Activated CD8-positive, alpha-beta memory T cell treated with anti-CD3 and anti-CD28 coated beads, Interleukin-2, amount 10 ng/mL, durations not matched to agents 7 days and 5 days (primary cell): ENCODE results near the gene GPC3. TPM values are rescaled to one million over a fixed set of nuclear protein-coding genes. Genes with fewer than 3 reads are reported as not detected.

Source experiments
- ATAC-seq: fragments of 150-1000 bp; cut with Tn5 transposase; one replicate; pipeline ENCODE4 v1.10.0; 2021; ENCODE audit warnings: moderate library complexity
- CTCF ChIA-PET: fragments of 350-600 bp; sonication (Branson Sonifier 250); formaldehyde crosslinking; loops from one replicate; lab custom pipeline; 2021; ENCODE audit warnings: antibody characterized with exemption; lab: Charles Lee
- DNase-seq: peaks from one replicate; pipeline ENCODE4 v3.0.0-alpha.2; 2020
- H3K27ac Mint-ChIP-seq: one replicate; pipeline ENCODE4 v1.8.0; 2021; ENCODE audit warnings: mild to moderate bottlenecking, mixed read lengths
- H3K27me3 Mint-ChIP-seq: one replicate; pipeline ENCODE4 v1.8.0; 2021; ENCODE audit warnings: mixed read lengths
- H3K36me3 Mint-ChIP-seq: one replicate; pipeline ENCODE4 v1.8.0; 2021; ENCODE audit warnings: mild to moderate bottlenecking, mixed read lengths
- H3K4me1 Mint-ChIP-seq: one replicate; pipeline ENCODE4 v1.8.0; 2021; ENCODE audit warnings: mixed read lengths
- H3K4me3 Mint-ChIP-seq: one replicate; pipeline ENCODE4 v1.8.0; 2021; ENCODE audit warnings: mild to moderate bottlenecking, moderate library complexity, mixed read lengths
- H3K9me3 Mint-ChIP-seq: one replicate; pipeline ENCODE4 v1.8.0; 2022; ENCODE audit warnings: low read depth, mixed read lengths
- total RNA-seq, 2 experiments: library from RNA; stranded (reverse); gene quantifications; one replicate each; pipeline ENCODE4 v1.2.3, GENCODE V29; 2021

GPC3 gene
- total RNA-seq, 2 experiments from 2014 or later = not detected

DNA sequence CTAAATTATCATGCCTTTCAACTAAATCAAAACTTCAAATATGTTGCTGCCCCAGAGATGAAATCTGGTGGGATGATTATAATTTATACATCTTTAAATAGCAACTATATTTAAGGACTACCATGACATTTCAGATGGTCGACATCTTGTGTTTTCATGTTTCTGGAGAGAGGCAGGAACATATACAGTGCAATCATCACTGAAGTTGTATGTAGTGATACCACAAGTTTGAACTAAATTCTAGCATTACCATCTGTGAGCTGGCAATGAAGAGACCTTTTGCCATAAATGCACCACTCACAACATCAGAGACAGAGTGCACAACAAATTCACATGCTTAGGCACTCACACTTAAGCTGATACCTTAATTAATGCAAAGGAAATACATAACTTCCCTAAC is 373.7 kb downstream of the GPC3 start:
- Mint-ChIP-seq H3K4me3 (no peak overlapping the region), H3K36me3 (no peaks in the 10 kb centered on the region), H3K4me1 (no peaks in the 10 kb centered on the region), H3K27ac (no peak overlapping the region), H3K9me3 (no peaks in the 10 kb centered on the region), H3K27me3 (no peaks in the 10 kb centered on the region)
- no peak for ATAC-seq
- CTCF ChIA-PET = no interaction called here
- no peak for DNase-seq

DNA sequence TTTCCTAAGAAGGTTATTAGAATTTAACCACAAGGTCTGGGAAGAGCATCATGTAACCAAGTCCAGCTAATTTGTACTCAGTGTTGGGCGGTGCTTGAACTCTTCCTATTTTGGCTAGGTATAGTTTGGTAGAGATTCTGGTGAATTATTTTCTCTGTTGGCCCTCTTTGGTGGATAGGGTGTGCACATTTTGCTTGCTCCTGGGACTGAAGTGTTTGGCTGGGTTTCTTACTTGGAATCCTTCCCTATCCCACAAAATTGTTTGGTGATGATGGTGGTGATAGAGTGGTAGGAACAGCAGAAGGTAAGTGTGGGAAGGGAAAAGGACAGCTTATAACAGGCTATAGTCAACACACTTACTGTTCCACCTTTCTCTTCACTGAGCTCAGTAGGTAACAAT is 375.3 kb downstream of the GPC3 start:
- Mint-ChIP-seq H3K36me3 (no peaks in the 10 kb centered on the region), H3K9me3 (no peaks in the 10 kb centered on the region), H3K27ac (no peak overlapping the region), H3K4me1 (no peaks in the 10 kb centered on the region), H3K27me3 (no peaks in the 10 kb centered on the region), H3K4me3 (no peak overlapping the region)
- CTCF ChIA-PET = no interaction called here
- ATAC-seq = no peak
- DNase-seq = no peak

DNA sequence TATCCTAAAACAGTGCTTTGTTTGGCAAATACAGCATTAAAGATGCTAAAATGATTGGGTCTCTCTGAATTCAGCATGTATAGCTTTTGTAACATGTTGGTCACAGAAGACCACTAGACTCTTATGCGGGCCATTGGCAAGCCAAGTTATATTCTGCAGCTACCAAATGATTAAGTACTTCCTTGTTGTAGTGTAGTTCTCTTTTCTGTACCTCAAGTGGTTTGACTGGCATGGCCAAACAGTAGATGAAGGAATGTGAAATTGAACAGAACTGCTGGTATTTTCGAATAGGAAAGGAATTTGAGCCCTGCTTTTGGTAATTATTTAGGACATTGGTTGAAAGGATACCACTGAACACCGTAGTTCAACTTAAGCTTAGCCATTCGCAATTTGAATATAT is 376.2 kb downstream of the GPC3 start:
- H3K9me3 Mint-ChIP-seq = no peaks in the 10 kb centered on the region
- no peak overlapping the region for H3K4me3 Mint-ChIP-seq
- CTCF ChIA-PET = no interaction called here

DNA sequence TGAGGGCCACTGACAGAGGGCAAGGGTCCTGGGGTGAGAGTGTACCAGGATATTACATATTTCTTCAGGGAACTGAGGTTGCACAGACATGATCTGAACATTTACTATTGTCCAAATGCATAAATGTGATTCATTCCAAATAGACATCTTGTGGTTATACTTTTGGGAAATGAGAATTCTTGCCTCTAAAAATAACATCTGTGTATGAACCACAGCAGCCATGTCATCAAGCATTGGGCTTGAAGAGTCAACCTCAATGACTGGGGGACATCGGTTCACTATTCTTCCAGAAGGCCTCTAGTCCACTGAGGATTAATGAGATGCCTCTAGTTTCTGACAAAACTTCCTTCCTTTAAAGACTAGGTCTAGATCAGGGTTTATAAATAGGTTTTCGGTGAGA is 377.0 kb downstream of the GPC3 start:
- Mint-ChIP-seq H3K4me3 (no peak overlapping the region), H3K27me3 (no peaks in the 10 kb centered on the region), H3K4me1 (no peaks in the 10 kb centered on the region), H3K9me3 (no peaks in the 10 kb centered on the region), H3K36me3 (no peaks in the 10 kb centered on the region), H3K27ac (no peak overlapping the region)
- DNase-seq (no peak), ATAC-seq (no peak)
- CTCF ChIA-PET = no interaction called here

More for the DNA sequence above, 376.2 kb downstream of the GPC3 start:
- no peak overlapping the region for H3K27ac Mint-ChIP-seq
- no peaks in the 10 kb centered on the region for H3K4me1 Mint-ChIP-seq
- no peak for ATAC-seq
- no peaks in the 10 kb centered on the region for H3K27me3 Mint-ChIP-seq
- no peaks in the 10 kb centered on the region for H3K36me3 Mint-ChIP-seq
- no peak for DNase-seq

DNA sequence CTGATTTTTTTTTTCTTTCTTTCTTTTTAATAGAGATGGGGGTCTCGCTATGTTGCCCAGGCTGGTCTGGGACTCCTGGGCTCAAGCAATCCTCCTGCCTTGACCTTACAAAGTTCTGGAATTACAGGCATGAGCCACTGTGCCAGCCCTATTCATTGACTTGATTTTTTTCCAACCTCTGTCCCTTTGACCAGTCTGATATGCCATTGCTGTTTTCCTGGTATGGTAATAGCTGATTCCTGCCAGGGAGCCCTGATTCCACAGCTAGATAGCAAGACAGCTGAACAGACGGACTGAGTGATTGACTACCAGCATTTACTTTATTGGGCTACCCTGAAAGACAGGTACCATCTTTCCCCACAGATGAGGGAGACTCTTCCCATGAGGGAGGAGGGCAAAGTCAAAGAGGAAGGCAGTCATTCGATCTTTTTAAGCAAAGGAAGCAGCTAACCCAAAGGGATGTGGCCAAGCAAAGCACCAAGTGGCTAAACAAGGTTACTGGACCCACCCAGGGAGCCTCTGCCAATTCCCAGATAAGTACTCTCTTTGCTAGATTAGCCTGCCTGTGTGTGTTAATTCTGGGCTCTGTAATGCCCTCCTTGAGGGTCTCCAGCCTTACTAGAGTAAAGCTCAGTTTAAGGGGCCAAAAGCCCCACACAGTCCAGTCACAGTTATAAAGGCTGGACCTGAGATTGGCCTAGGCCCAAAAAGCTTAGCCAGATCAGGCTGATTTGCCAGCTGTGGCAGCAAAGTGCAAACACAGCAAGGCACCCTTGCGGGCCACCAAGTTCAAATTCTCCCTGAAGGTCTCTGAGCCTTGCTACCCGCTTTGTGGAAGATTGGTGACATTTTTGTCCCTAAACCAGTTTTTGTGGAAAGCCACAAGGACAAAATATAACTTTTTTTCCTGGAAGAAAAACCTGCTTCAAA is 377.7 kb downstream of the GPC3 start:
- Mint-ChIP-seq H3K4me3 (no peak overlapping the region), H3K4me1 (no peaks in the 10 kb centered on the region), H3K9me3 (no peaks in the 10 kb centered on the region), H3K27me3 (no peaks in the 10 kb centered on the region), H3K36me3 (no peaks in the 10 kb centered on the region), H3K27ac (no peak overlapping the region)
- no peak for DNase-seq
- no peak for ATAC-seq
- CTCF ChIA-PET = no interaction called here

DNA sequence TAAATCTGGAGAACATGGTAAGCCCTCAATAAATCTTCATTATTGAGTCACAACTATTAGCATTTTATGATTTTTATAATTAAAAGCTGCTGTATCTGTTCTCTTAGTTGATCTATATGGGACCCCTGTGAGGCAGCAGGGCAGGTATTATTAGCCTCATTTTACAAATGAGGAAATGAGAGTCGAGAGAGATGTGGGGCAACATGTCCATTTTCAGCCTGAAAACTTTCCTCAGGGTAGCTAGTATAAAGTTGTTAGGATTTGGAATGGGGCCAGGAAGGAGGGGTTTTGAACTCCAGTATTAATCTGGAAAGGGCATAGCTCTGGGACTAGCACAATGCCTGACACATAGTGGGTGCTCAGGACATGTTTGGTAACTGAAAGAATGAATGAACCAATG is 378.4 kb downstream of the GPC3 start:
- no peaks in the 10 kb centered on the region for H3K36me3 Mint-ChIP-seq
- CTCF ChIA-PET = no interaction called here
- no peak overlapping the region for H3K4me3 Mint-ChIP-seq
- no peaks in the 10 kb centered on the region for H3K4me1 Mint-ChIP-seq
- DNase-seq = no peak
- no peaks in the 10 kb centered on the region for H3K27me3 Mint-ChIP-seq
- ATAC-seq = no peak
- no peak overlapping the region for H3K27ac Mint-ChIP-seq
- no peaks in the 10 kb centered on the region for H3K9me3 Mint-ChIP-seq

DNA sequence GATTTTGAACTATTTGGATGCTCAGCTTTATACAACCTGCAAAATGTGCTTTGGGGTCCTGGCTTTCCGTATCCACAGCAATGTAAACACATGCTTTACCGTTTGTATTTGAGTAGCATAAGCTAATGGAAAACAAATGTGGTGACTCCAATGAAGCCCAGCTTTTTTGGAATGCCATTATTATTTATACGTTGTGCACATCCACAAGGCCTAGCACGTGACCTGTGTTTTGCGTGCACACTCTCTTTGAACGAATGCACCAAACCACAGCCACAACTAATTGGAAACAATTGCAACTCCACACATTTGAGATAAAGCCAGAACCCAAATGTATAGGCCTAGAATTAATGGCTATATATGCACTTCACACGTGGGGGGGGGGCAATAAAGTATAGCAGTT is 380.6 kb downstream of the GPC3 start:
- Mint-ChIP-seq H3K27me3 (no peaks in the 10 kb centered on the region), H3K27ac (no peak overlapping the region), H3K9me3 (no peaks in the 10 kb centered on the region), H3K36me3 (no peaks in the 10 kb centered on the region), H3K4me3 (no peak overlapping the region), H3K4me1 (no peaks in the 10 kb centered on the region)
- no peak for DNase-seq
- CTCF ChIA-PET = interaction anchor here (1.0 kb wide), 1 partner anchor 17 kb away, joined by 3 read pairs; no protein-coding TSS in a partner anchor
- no peak for ATAC-seq

DNA sequence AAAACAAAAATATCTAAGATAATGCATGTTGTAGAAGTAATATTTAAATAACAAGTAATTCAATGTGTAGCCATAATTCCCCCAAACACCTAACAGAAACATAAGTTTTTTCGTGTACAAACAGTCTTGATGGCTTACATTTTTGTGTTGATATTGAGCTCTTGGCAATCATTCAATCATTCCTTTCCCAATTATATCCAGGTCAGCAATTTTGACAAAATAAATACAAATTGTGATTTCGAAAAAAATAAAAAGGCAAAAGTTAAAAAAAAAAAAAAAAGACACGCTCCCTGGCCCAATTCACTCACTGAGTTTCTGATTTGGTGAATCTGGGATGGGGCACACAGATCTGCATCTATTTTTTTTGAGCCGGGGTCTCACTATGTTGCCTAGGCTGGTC is 382.5 kb downstream of the GPC3 start:
- CTCF ChIA-PET = no interaction called here
- ATAC-seq (no peak), DNase-seq (no peak)
- Mint-ChIP-seq H3K4me1 (no peaks in the 10 kb centered on the region), H3K36me3 (no peaks in the 10 kb centered on the region), H3K27me3 (no peaks in the 10 kb centered on the region), H3K27ac (no peak overlapping the region), H3K4me3 (no peak overlapping the region), H3K9me3 (no peaks in the 10 kb centered on the region)

DNA sequence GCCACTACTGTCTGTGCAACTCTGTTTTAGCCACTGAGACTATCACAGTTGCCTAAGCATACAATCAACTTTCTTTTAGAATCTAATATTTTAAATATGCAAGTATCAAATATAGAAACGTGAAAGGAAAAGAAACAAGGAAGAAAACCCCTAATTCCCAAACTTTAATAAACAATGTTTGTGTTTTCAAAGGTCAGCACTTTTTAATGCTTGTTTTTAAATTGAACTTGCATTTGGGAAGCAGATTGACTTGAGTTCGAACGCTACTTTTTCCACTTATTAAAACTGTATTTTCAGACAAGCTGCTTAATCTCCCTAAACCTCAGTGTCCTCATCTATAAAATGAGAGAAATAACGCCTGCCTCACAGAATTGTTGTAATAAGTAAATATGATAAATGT is 384.3 kb downstream of the GPC3 start:
- Mint-ChIP-seq H3K9me3 (no peaks in the 10 kb centered on the region), H3K27me3 (no peaks in the 10 kb centered on the region), H3K36me3 (no peaks in the 10 kb centered on the region), H3K4me3 (no peak overlapping the region), H3K27ac (no peak overlapping the region), H3K4me1 (no peaks in the 10 kb centered on the region)
- ATAC-seq (no peak), DNase-seq (no peak)
- CTCF ChIA-PET = no interaction called here

DNA sequence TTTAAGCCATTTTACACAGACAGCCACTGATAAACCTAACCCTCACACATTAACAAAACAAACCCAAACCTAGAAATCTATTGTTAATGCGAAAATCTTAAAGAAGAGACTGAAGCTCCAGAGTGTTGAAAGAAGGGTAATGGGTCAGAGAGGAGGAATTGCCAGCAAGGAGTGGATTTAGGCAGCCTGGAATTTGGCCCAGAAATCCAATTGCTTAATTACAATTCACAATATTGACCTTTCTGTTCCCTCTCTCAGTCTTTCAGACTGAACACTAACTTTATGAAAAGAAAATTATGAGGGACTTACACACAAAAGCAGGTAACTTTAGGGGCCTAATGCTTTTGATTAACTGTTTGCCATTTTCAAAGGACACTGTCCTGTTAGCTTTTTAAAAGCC is 384.9 kb downstream of the GPC3 start:
- DNase-seq = no peak
- Mint-ChIP-seq H3K36me3 (no peaks in the 10 kb centered on the region), H3K4me1 (no peaks in the 10 kb centered on the region), H3K9me3 (no peaks in the 10 kb centered on the region), H3K4me3 (no peak overlapping the region), H3K27ac (no peak overlapping the region), H3K27me3 (no peaks in the 10 kb centered on the region)
- no peak for ATAC-seq
- CTCF ChIA-PET = no interaction called here

DNA sequence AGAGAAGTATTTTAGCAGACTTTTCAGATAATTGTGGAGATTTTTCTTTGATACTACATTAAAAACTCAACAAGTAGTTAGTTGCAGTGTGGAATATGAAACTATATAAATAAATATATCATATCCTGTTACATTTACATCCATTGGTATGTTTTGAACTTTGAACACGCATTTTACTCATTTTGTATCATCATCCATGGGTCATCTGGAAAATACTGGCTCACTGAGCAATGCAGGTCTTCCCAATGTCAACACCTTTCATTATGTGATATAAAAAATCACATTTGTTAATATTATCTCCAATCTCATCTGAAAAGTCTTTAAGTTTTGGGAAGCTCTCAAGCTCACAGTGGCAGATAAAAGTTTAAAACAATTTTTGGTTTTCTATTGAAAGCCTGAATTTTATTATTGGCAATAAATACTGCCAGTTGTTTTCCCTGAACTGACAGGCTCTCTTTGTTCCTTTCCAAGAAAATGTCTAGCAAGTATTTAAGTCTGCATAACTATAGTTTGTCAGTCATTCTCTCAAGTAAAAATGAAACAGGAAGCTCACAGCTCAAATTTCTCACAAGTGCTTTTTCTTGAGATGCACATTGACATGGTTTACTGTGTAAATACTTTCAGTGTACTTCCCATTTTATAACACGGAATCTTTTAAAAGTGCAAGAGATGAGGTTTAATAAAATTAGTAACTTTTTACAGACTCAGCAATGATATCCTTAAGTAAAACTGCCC is 386.6 kb downstream of the GPC3 start:
- Mint-ChIP-seq H3K4me3 (no peak overlapping the region), H3K27ac (no peak overlapping the region), H3K36me3 (no peaks in the 10 kb centered on the region), H3K4me1 (no peaks in the 10 kb centered on the region), H3K27me3 (no peaks in the 10 kb centered on the region), H3K9me3 (no peaks in the 10 kb centered on the region)
- DNase-seq (no peak), ATAC-seq (no peak)
- CTCF ChIA-PET = no interaction called here

DNA sequence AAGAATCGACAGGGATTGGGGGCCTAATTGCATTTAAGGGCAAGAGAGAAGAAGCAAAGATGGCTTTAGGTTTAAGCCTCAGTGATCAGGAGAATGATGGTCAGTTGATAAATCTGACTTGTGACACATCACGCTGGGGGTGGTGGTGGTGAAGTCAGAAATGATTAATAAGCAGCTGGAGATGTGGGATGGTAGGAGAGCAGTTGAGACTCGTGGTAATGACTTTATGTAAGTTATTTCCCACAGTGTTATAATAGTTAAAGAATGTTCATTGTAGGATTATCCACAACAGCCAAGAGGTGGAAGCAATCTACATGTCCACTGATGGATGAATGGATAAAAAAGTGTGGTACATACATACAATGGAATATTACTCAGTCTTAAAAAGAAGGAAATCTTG is 391.2 kb downstream of the GPC3 start:
- no peak overlapping the region for H3K4me3 Mint-ChIP-seq
- CTCF ChIA-PET = no interaction called here

DNA sequence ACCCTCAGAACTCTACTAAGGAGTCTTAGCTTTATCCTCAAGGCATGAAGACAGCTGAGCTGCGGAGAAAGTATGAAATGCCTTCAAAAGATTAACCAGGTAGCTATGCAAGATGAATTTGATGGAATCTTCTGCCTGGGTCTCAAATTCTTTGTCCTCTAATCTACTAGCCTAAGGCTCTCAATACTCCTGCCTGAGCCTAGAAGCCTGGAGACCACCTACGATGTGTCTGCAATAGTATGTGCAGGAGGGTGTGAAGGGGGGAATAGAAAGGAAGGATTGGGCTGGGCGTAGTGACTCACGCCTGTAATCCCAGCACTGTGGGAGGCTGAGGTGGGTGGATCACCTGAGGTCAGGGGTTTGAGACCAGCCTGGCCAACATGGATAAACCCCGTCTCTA is 391.9 kb downstream of the GPC3 start:
- Mint-ChIP-seq H3K36me3 (no peaks in the 10 kb centered on the region), H3K27me3 (no peaks in the 10 kb centered on the region), H3K9me3 (no peaks in the 10 kb centered on the region), H3K27ac (no peak overlapping the region), H3K4me1 (no peaks in the 10 kb centered on the region), H3K4me3 (no peak overlapping the region)
- ATAC-seq (no peak), DNase-seq (no peak)
- CTCF ChIA-PET = no interaction called here

More for the DNA sequence above, 391.2 kb downstream of the GPC3 start:
- Mint-ChIP-seq H3K27me3 (no peaks in the 10 kb centered on the region), H3K27ac (no peak overlapping the region), H3K9me3 (no peaks in the 10 kb centered on the region), H3K4me1 (no peaks in the 10 kb centered on the region), H3K36me3 (no peaks in the 10 kb centered on the region)
- ATAC-seq (no peak), DNase-seq (no peak)
